ENCODE data around the gene MRPL58. TPM values are rescaled to one million over a fixed set of nuclear protein-coding genes. Genes with fewer than 3 reads are reported as not detected.

The MRPL58 gene
- total and polyA plus RNA-seq, 2 of the 8 experiments (the other 6 are each of a cell fraction or from before 2014, with no cell fraction given) = 43.6 to 49.1 TPM

Small RNA genes within 50 kb of the gene (small RNA-seq; reads per million reads assigned to genes)
- gene AC111186.1 (ENCODE audit: insufficient read depth) (not detected), gene RN7SL573P (ENCODE audit: insufficient read depth) (not detected), gene RNU6-362P (ENCODE audit: insufficient read depth) (not detected)

Other genes starting within 250 kb of the MRPL58 start
- 40.6 and 42.7 TPM in 2 replicates for gene NAT9, start 236.3 kb upstream of the MRPL58 start, total RNA-seq (2021; fragmentation: NEBNext Ultra II Directional; extraction: Animal tissue kit (Norgen Biotek cat#: 25700))
- gene NAT9, start 236.3 kb upstream of the MRPL58 start, polyA plus RNA-seq (2011; rRNA removed) = 32.3 and 42.4 TPM in 2 replicates
- gene GRIN2C, start 152.8 kb upstream of the MRPL58 start, total RNA-seq (2021; fragmentation: NEBNext Ultra II Directional; extraction: Animal tissue kit (Norgen Biotek cat#: 25700)) = 0.07 TPM in 1 of 2 replicates, not detected in the other
- 0.06 and 0.11 TPM in 2 replicates for gene GRIN2C, start 152.8 kb upstream of the MRPL58 start, polyA plus RNA-seq (2011; rRNA removed)
- gene FDXR, start 139.7 kb upstream of the MRPL58 start, total RNA-seq (2021; fragmentation: NEBNext Ultra II Directional; extraction: Animal tissue kit (Norgen Biotek cat#: 25700)) = 24.2 and 25.6 TPM in 2 replicates
- gene FDXR, start 139.7 kb upstream of the MRPL58 start, polyA plus RNA-seq (2011; rRNA removed) = 31.4 and 44.0 TPM in 2 replicates
- 0.56 and 0.80 TPM in 2 replicates for gene FADS6, start 119.0 kb upstream of the MRPL58 start, total RNA-seq (2021; fragmentation: NEBNext Ultra II Directional; extraction: Animal tissue kit (Norgen Biotek cat#: 25700))
- 2.5 and 2.6 TPM in 2 replicates for gene FADS6, start 119.0 kb upstream of the MRPL58 start, polyA plus RNA-seq (2011; rRNA removed)
- 1.6 and 1.7 TPM in 2 replicates for gene USH1G, start 89.4 kb upstream of the MRPL58 start, total RNA-seq (2021; fragmentation: NEBNext Ultra II Directional; extraction: Animal tissue kit (Norgen Biotek cat#: 25700))
- 4.3 and 5.0 TPM in 2 replicates for gene USH1G, start 89.4 kb upstream of the MRPL58 start, polyA plus RNA-seq (2011; rRNA removed)
- gene OTOP2, start 88.4 kb upstream of the MRPL58 start, total RNA-seq (2021; fragmentation: NEBNext Ultra II Directional; extraction: Animal tissue kit (Norgen Biotek cat#: 25700)) = not detected in 2 replicates
- gene OTOP2, start 88.4 kb upstream of the MRPL58 start, polyA plus RNA-seq (2011; rRNA removed) = 0.23 and 0.27 TPM in 2 replicates
- not detected in 2 replicates for gene OTOP3, start 76.8 kb upstream of the MRPL58 start, total RNA-seq (2021; fragmentation: NEBNext Ultra II Directional; extraction: Animal tissue kit (Norgen Biotek cat#: 25700))
- 0.05 and 0.09 TPM in 2 replicates for gene OTOP3, start 76.8 kb upstream of the MRPL58 start, polyA plus RNA-seq (2011; rRNA removed)
- 13.8 and 15.1 TPM in 2 replicates for gene HID1, start 39.9 kb upstream of the MRPL58 start, total RNA-seq (2021; fragmentation: NEBNext Ultra II Directional; extraction: Animal tissue kit (Norgen Biotek cat#: 25700))
- 25.9 and 36.3 TPM in 2 replicates for gene HID1, start 39.9 kb upstream of the MRPL58 start, polyA plus RNA-seq (2011; rRNA removed)
- gene CDR2L, start 25.0 kb upstream of the MRPL58 start, total RNA-seq (2021; fragmentation: NEBNext Ultra II Directional; extraction: Animal tissue kit (Norgen Biotek cat#: 25700)) = 38.1 and 40.5 TPM in 2 replicates
- gene CDR2L, start 25.0 kb upstream of the MRPL58 start, polyA plus RNA-seq (2011; rRNA removed) = 20.4 and 26.8 TPM in 2 replicates
- gene ATP5PD, start 34.3 kb downstream of the MRPL58 start, total RNA-seq (2021; fragmentation: NEBNext Ultra II Directional; extraction: Animal tissue kit (Norgen Biotek cat#: 25700)) = 326 and 335 TPM in 2 replicates
- gene ATP5PD, start 34.3 kb downstream of the MRPL58 start, polyA plus RNA-seq (2011; rRNA removed) = 254 and 407 TPM in 2 replicates
- gene KCTD2, start 34.6 kb downstream of the MRPL58 start, total RNA-seq (2021; fragmentation: NEBNext Ultra II Directional; extraction: Animal tissue kit (Norgen Biotek cat#: 25700)) = 33.7 and 34.1 TPM in 2 replicates
- 32.6 and 36.8 TPM in 2 replicates for gene KCTD2, start 34.6 kb downstream of the MRPL58 start, polyA plus RNA-seq (2011; rRNA removed)
- 16.6 and 17.1 TPM in 2 replicates for gene SLC16A5, start 75.3 kb downstream of the MRPL58 start, total RNA-seq (2021; fragmentation: NEBNext Ultra II Directional; extraction: Animal tissue kit (Norgen Biotek cat#: 25700))
- gene SLC16A5, start 75.3 kb downstream of the MRPL58 start, polyA plus RNA-seq (2011; rRNA removed) = 34.7 and 54.8 TPM in 2 replicates
- 13.6 TPM in 2 replicates for gene ARMC7, start 97.3 kb downstream of the MRPL58 start, total RNA-seq (2021; fragmentation: NEBNext Ultra II Directional; extraction: Animal tissue kit (Norgen Biotek cat#: 25700))
- gene ARMC7, start 97.3 kb downstream of the MRPL58 start, polyA plus RNA-seq (2011; rRNA removed) = 9.8 and 12.4 TPM in 2 replicates
- 52.1 and 66.9 TPM in 2 replicates for gene NT5C, start 119.1 kb downstream of the MRPL58 start, total RNA-seq (2021; fragmentation: NEBNext Ultra II Directional; extraction: Animal tissue kit (Norgen Biotek cat#: 25700))
- 66.4 and 98.6 TPM in 2 replicates for gene NT5C, start 119.1 kb downstream of the MRPL58 start, polyA plus RNA-seq (2011; rRNA removed)
- gene JPT1, start 141.8 kb downstream of the MRPL58 start, total RNA-seq (2021; fragmentation: NEBNext Ultra II Directional; extraction: Animal tissue kit (Norgen Biotek cat#: 25700)) = 340 and 369 TPM in 2 replicates
- 154 and 216 TPM in 2 replicates for gene JPT1, start 141.8 kb downstream of the MRPL58 start, polyA plus RNA-seq (2011; rRNA removed)
- gene SUMO2, start 170.3 kb downstream of the MRPL58 start, total RNA-seq (2021; fragmentation: NEBNext Ultra II Directional; extraction: Animal tissue kit (Norgen Biotek cat#: 25700)) = 779 and 788 TPM in 2 replicates
- gene SUMO2, start 170.3 kb downstream of the MRPL58 start, polyA plus RNA-seq (2011; rRNA removed) = 91.0 and 184 TPM in 2 replicates
- gene NUP85, start 193.0 kb downstream of the MRPL58 start, total RNA-seq (2021; fragmentation: NEBNext Ultra II Directional; extraction: Animal tissue kit (Norgen Biotek cat#: 25700)) = 97.4 and 98.5 TPM in 2 replicates
- gene NUP85, start 193.0 kb downstream of the MRPL58 start, polyA plus RNA-seq (2011; rRNA removed) = 154 and 163 TPM in 2 replicates
- gene GGA3, start 248.9 kb downstream of the MRPL58 start, total RNA-seq (2021; fragmentation: NEBNext Ultra II Directional; extraction: Animal tissue kit (Norgen Biotek cat#: 25700)) = 54.2 and 60.0 TPM in 2 replicates
- 40.6 and 53.8 TPM in 2 replicates for gene GGA3, start 248.9 kb downstream of the MRPL58 start, polyA plus RNA-seq (2011; rRNA removed)
- 75.5 and 79.4 TPM in 2 replicates for gene MRPS7, start 249.2 kb downstream of the MRPL58 start, total RNA-seq (2021; fragmentation: NEBNext Ultra II Directional; extraction: Animal tissue kit (Norgen Biotek cat#: 25700))
- gene MRPS7, start 249.2 kb downstream of the MRPL58 start, polyA plus RNA-seq (2011; rRNA removed) = 53.9 and 63.4 TPM in 2 replicates